Measurements from ENCODE around the gene CCSER2.

CCSER2 gene

DNA sequence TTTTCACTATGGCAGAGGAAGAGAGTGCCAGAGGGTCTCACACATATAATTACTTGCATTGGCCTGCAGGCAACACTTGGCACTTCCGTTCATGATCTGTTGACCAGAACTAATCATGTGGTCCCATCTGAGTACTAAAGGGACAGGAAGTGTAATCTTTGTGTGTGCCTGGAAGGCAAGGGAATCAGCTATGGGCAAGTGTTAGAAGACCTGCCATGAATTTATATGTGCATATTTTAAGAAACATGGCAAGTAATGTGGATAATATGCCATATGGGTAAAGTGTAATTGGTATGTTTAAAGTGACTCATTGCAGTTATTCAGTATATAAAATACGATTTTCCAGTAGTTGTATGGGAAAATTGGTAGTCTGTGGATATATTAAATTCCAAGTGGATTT, 46.1 kb downstream of the CCSER2 start:
- H3K4me3 ChIP-seq (ENCODE audit: low read depth, low read length), result no peak overlapping the region
- no peak for DNase-seq (ENCODE audit: low read depth)
- TF ChIP-seq, protein P1, sequence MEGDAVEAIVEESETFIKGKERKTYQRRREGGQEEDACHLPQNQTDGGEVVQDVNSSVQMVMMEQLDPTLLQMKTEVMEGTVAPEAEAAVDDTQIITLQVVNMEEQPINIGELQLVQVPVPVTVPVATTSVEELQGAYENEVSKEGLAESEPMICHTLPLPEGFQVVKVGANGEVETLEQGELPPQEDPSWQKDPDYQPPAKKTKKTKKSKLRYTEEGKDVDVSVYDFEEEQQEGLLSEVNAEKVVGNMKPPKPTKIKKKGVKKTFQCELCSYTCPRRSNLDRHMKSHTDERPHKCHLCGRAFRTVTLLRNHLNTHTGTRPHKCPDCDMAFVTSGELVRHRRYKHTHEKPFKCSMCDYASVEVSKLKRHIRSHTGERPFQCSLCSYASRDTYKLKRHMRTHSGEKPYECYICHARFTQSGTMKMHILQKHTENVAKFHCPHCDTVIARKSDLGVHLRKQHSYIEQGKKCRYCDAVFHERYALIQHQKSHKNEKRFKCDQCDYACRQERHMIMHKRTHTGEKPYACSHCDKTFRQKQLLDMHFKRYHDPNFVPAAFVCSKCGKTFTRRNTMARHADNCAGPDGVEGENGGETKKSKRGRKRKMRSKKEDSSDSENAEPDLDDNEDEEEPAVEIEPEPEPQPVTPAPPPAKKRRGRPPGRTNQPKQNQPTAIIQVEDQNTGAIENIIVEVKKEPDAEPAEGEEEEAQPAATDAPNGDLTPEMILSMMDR (IDR thresholded peaks at IDR 0.05; ENCODE audit: low read depth, low read length, missing control alignments), result no peak
- in situ Hi-C loops (cut with HindIII; ENCODE audit: low sequenced_read_pairs), result no loop called here

DNA sequence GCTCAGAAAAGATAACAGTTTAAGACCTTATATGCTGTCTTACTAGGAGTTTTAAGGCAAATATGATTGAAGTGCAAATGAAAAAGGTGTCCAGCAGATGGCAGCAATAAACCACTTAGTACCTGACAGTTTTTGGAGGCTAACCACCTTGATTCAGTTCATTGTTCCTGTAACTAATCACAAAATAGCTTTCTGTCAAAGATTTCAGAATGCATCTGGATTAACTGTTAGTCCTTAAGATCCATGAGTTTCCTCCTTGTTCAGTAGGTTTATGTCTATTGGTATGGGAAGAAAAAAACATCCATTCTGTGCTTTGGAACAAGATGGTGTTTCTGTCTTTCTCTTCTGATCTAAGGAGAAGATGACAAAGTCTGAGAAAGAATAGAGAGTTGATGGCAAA, 46.6 kb downstream of the CCSER2 start:
- in situ Hi-C loops (cut with HindIII; ENCODE audit: low sequenced_read_pairs), result no loop called here
- DNase-seq (ENCODE audit: low read depth), result peak; percentile 68
- TF ChIP-seq, protein P1 (IDR thresholded peaks at IDR 0.05; ENCODE audit: low read depth, low read length, missing control alignments), result peak; percentile 60
- H3K4me3 ChIP-seq (ENCODE audit: low read depth, low read length), result no peak overlapping the region

DNA sequence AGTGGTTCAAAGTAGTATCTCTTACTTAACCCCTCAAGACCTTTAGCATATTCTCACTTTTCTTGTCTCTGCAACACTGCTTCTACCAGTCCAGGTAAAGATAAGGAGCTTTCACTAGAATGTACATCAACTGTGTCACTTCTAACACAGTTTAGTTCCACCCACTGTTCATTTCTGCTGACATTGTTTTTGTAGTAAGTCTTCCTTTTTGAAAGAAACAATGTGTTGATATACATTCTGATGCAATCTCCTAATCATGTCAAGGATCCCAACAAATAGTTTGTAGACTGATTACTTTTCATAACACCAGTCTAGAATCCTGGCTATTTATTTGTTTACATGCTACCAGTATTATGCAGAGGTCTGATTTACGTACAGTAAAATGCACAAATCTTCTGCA, 47.5 kb downstream of the CCSER2 start:
- TF ChIP-seq, protein P1 (IDR thresholded peaks at IDR 0.05; ENCODE audit: low read depth, low read length, missing control alignments), result no peak
- in situ Hi-C loops (cut with HindIII; ENCODE audit: low sequenced_read_pairs), result no loop called here
- H3K4me3 ChIP-seq (ENCODE audit: low read depth, low read length), result no peak overlapping the region
- DNase-seq (ENCODE audit: low read depth), result no peak

DNA sequence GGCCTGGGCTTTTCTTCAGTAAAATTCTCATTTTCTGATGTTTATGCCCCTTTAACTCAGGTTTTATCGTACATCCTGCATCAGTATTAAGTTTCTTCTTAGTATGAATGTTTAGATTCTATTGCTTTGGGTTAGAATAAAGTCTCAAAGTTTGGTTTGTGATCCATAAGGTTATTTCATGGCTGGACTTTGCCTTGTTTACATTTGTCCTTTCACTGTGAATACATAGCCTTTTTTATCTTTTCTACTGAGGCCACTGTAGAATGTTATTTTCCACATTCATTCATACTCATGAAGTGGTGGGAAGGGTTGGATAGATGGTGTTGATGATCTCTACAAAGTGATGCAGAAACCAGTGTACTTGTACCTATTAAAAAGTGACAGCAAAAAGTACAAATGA, 59.8 kb downstream of the CCSER2 start:
- TF ChIP-seq, protein P1 (IDR thresholded peaks at IDR 0.05; ENCODE audit: low read depth, low read length, missing control alignments), result no peak
- in situ Hi-C loops (cut with HindIII; ENCODE audit: low sequenced_read_pairs), result no loop called here
- no peak for DNase-seq (ENCODE audit: low read depth)
- no peak overlapping the region for H3K4me3 ChIP-seq (ENCODE audit: low read depth, low read length)

DNA sequence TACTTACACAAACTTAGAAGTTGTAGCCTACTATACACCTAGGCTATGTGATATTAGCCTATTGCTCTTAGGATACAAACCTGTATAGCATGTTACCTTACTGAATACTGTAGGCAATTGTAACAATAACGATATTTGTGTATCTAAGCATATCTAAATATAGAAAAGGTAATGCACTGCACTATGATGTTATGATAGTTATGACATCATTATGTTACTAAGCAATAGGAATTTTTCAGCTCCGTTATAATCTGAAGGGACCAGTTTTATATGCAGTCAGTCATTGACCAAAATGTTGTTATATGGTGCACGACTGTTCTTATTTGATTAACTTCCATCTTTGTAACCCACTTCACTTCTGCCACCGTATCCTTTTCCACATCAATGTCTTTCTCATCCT, 62.0 kb downstream of the CCSER2 start:
- no peak overlapping the region for H3K4me3 ChIP-seq (ENCODE audit: low read depth, low read length)
- no peak for DNase-seq (ENCODE audit: low read depth)
- in situ Hi-C loops (cut with HindIII; ENCODE audit: low sequenced_read_pairs), result no loop called here
- TF ChIP-seq, protein P1 (IDR thresholded peaks at IDR 0.05; ENCODE audit: low read depth, low read length, missing control alignments), result no peak

DNA sequence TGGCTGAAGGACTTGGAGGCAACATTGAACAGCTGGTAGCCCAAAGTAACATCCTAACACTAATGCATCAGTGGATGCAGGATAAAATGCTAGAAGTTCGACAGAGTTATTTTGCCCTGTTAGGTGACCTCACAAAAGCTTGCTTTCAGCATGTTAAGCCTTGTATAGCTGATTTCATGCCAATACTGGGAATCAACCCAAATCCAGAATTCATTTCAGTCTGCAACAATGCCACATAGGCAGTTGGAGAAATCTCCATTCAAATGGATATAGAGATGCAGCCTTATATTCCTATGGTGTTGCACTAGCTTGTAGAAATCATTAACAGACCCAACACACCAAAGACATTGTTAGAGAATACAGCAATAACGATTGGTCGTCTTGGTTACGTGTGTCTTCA, 62.9 kb downstream of the CCSER2 start:
- peak; percentile 60 for DNase-seq (ENCODE audit: low read depth)
- TF ChIP-seq, protein P1 (IDR thresholded peaks at IDR 0.05; ENCODE audit: low read depth, low read length, missing control alignments), result no peak
- H3K4me3 ChIP-seq (ENCODE audit: low read depth, low read length), result no peak overlapping the region
- in situ Hi-C loops (cut with HindIII; ENCODE audit: low sequenced_read_pairs), result no loop called here

- no peak for DNase-seq (ENCODE audit: low read depth)
- TF ChIP-seq, protein P1 (IDR thresholded peaks at IDR 0.05; ENCODE audit: low read depth, low read length, missing control alignments), result no peak
- no peak overlapping the region for H3K4me3 ChIP-seq (ENCODE audit: low read depth, low read length)
- in situ Hi-C loops (cut with HindIII; ENCODE audit: low sequenced_read_pairs), result no loop called here
These were observed 63.8 kb downstream of the CCSER2 start for GRCh38 chr10:84392181-84392580.

Measured in astrocyte of the cerebellum (primary cell).